ENCODE measurements around the gene VIPR2. TPM values are rescaled to one million over a fixed set of nuclear protein-coding genes. Genes with fewer than 3 reads are reported as not detected.

The VIPR2 gene
- total RNA-seq, 1 donor from 2014 or later, result 0.92 TPM

GRCh38 chr7:159114981-159115380 lies 29.7 kb downstream of the VIPR2 start:
- Histone ChIP-seq H3K27ac (no peak overlapping the region), H3K4me2 (no peak overlapping the region), H3K27me3 (no peaks in the 10 kb centered on the region), H4K20me1 (ENCODE audit: low read depth) (no peaks in the 10 kb centered on the region), H3K9ac (no peak overlapping the region), H3K9me3 (ENCODE audit: low read depth) (no peaks in the 10 kb centered on the region), H2AFZ (replicated peaks) (no peak overlapping the region), H3K4me1 (peaks cover 27% of the 10 kb centered on the region), H3K79me2 (ENCODE audit: low read depth) (no peaks in the 10 kb centered on the region), H3K4me3 (no peak overlapping the region), H3K36me3 (no peaks in the 10 kb centered on the region), H3F3A (ENCODE audit: low read depth) (no peaks in the 10 kb centered on the region)
- peaks cover 7% of the 10 kb centered on the region for H3K27me3 Mint-ChIP-seq (ENCODE audit: insufficient read depth, low read depth)
- H3K9me3 Mint-ChIP-seq, result no peaks in the 10 kb centered on the region
- DNase-seq (ENCODE audit: low spot score), result no peak
- H3K27ac Mint-ChIP-seq, result no peak overlapping the region
- H3K4me1 Mint-ChIP-seq, result peaks cover 36% of the 10 kb centered on the region
- TF ChIP-seq EZH2 (IDR thresholded peaks at IDR 0.05) (no peak), EZH2phosphoT487 (IDR thresholded peaks at IDR 0.05) (no peak), CTCF (IDR thresholded peaks at IDR 0.05) (no peak)
- no peak overlapping the region for H3K4me3 Mint-ChIP-seq
- H3K36me3 Mint-ChIP-seq, result no peaks in the 10 kb centered on the region

GRCh38 chr7:159114096-159114495 lies 30.6 kb downstream of the VIPR2 start:
- Histone ChIP-seq H3K79me2 (ENCODE audit: low read depth) (no peaks in the 10 kb centered on the region), H3K36me3 (no peaks in the 10 kb centered on the region), H4K20me1 (ENCODE audit: low read depth) (no peaks in the 10 kb centered on the region), H3K9me3 (ENCODE audit: low read depth) (no peaks in the 10 kb centered on the region), H3K27me3 (no peaks in the 10 kb centered on the region), H3K27ac (no peak overlapping the region), H3K4me2 (peak overlapping the region; percentile 44), H3K4me1 (peaks cover 27% of the 10 kb centered on the region), H3K9ac (no peak overlapping the region), H2AFZ (replicated peaks) (no peak overlapping the region), H3K4me3 (no peak overlapping the region), H3F3A (ENCODE audit: low read depth) (no peaks in the 10 kb centered on the region)
- Mint-ChIP-seq H3K27ac (peak overlapping the region; percentile 62), H3K4me1 (peaks cover 36% of the 10 kb centered on the region), H3K4me3 (no peak overlapping the region), H3K9me3 (no peaks in the 10 kb centered on the region), H3K36me3 (no peaks in the 10 kb centered on the region), H3K27me3 (ENCODE audit: insufficient read depth, low read depth) (peaks cover 8% of the 10 kb centered on the region)
- no peak for TF ChIP-seq EZH2phosphoT487 (IDR thresholded peaks at IDR 0.05)
- TF ChIP-seq EZH2 (IDR thresholded peaks at IDR 0.05), result no peak
- no peak for TF ChIP-seq CTCF (IDR thresholded peaks at IDR 0.05)
- peak; percentile 37 for DNase-seq (ENCODE audit: low spot score)

GRCh38 chr7:159113056-159113455 lies 31.6 kb downstream of the VIPR2 start:
- no peaks in the 10 kb centered on the region for H4K20me1 ChIP-seq (ENCODE audit: low read depth)
- H3F3A ChIP-seq (ENCODE audit: low read depth), result no peaks in the 10 kb centered on the region
- Mint-ChIP-seq H3K4me3 (no peak overlapping the region), H3K4me1 (peaks cover 36% of the 10 kb centered on the region), H3K36me3 (no peaks in the 10 kb centered on the region), H3K9me3 (no peaks in the 10 kb centered on the region), H3K27ac (peak overlapping the region; percentile 33), H3K27me3 (ENCODE audit: insufficient read depth, low read depth) (peaks cover 8% of the 10 kb centered on the region)
- H3K27me3 ChIP-seq, result no peaks in the 10 kb centered on the region
- peak overlapping the region; percentile 44 for H3K4me2 ChIP-seq
- H3K4me1 ChIP-seq, result peaks cover 27% of the 10 kb centered on the region
- no peak overlapping the region for H3K4me3 ChIP-seq
- H3K79me2 ChIP-seq (ENCODE audit: low read depth), result no peaks in the 10 kb centered on the region
- no peak for TF ChIP-seq EZH2phosphoT487 (IDR thresholded peaks at IDR 0.05)
- no peak for TF ChIP-seq CTCF (IDR thresholded peaks at IDR 0.05)
- no peak for TF ChIP-seq EZH2 (IDR thresholded peaks at IDR 0.05)
- H3K9ac ChIP-seq, result no peak overlapping the region
- DNase-seq (ENCODE audit: low spot score), result no peak
- H2AFZ ChIP-seq (replicated peaks), result no peak overlapping the region
- no peak overlapping the region for H3K27ac ChIP-seq
- no peaks in the 10 kb centered on the region for H3K9me3 ChIP-seq (ENCODE audit: low read depth)
- no peaks in the 10 kb centered on the region for H3K36me3 ChIP-seq
